SIG-M5 (cell line): Measurements from ENCODE around the gene DYRK2.
"Not testable (repeated sequence)": the region's sequence is repeated elsewhere in the genome, so short reads cannot be mapped to it uniquely, and the experiment has no call there.

ENCODE experiments used
- DNase-seq: peaks from one replicate; lab custom pipeline; 2025; lab: John Stamatoyannopoulos, UW

Gene DYRK2

DNA sequence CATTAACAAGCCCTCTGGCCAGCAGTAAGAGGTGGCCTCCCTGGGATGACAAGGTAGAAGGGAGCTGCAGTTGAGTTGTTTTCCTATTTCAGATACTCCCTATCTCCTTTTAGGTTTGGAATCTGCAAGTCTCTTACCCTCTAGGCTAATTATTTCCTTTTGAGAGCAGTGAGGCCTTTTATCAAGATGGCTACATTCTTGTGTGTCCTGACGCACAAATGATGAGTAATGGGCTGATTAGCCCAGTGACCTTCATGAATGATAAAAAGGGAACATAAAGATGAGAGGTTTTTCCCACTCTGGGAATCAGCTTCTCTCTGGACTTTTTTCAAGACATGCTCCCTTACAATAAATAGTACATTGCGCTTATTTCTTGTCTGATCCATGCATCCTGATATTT, 22.9 kb downstream of the DYRK2 start:
- no peak for DNase-seq

DNA sequence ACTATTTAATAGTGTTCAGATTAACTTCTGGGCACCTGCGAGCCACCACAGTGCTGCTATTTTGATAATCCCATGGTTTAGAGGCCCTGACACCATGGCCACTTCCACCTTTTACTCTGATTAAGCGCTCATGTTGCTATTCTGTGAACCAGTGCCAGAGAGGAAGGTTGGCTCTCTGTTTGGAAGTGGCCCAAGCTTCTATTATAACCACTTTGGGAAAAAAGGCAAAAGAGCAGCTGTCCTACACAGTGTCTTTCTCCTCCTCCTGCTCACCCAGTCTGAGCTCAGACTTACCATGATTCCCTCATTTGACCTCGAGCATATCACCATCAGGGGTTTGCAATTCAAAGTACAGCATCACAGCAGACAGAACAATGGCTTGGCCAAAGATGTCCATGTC, 23.3 kb downstream of the DYRK2 start:
- DNase-seq, result no peak

DNA sequence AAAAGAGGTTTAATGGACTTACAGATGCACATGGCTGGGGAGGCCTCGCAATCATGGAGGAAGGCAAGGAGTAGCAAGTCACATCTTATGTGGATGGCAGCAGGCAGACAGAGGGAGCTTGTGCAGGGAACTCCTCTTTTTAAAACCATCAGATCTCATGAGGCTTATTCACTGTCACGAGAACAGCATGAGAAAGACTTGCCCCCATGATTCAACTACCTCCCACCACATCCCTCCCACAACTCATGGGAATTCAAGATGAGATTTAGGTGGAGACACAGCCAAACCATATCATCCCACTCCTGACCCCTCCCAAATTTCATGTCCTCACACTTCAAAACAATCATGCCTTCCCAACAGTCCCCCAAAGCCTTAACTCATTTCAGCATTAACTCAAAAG, 24.0 kb downstream of the DYRK2 start:
- not testable (repeated sequence) for DNase-seq

DNA sequence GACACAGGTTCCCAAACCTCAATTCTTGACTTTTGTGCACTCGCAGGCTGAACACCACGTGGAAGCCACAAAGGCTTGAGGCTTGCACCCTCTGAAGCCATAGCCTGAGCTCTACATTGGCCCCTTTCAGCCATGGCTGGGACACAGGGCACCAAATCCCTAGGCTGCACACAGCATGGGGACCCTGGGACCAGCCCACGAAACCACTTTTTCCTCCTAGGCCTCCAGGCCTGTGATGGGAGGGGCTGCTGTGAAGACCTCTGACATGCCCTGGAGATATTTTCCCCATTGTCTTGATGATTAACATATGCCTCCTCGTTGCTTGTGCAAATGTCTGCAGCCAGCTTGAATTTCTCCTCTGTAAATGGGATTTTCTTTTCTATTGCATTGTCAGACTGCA, 25.0 kb downstream of the DYRK2 start:
- not testable (repeated sequence) for DNase-seq

DNA sequence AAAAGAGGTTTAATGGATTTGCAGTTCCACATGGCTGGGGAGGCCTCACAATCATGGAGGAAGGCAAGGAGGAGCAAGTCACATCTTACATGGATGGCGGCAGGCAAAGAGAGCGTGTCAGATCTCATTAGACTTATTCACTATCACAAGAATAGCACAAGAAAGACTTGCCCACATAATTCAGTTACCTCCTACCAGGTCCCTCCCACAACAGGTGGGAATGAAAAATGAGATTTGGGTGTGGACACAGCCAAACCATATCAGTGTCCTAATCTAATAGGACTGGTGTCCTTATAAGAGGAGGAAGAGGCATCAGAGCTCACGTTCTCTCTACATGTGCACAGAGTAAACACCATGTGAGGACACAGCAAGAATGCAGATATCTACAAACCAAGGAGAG, 25.9 kb downstream of the DYRK2 start:
- no peak for DNase-seq

DNA sequence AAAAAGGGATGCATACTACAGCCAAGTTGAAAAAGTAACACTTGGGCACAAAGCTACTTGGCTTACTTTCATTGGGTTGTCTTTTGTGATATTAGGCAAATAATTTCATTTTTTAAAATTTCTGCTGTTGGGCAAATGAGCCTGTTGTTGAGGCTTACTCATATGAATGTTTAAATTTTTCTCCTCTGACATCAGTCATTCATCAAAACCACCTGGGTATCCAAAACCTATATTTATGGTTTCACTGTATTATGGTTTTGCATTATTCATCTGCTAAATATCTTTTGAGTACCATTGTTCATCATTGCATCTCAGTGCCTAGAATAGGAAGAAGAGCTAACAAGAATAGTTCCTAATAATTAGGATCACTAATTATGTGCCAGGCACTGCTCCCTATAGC, 28.1 kb downstream of the DYRK2 start:
- DNase-seq, result no peak

DNA sequence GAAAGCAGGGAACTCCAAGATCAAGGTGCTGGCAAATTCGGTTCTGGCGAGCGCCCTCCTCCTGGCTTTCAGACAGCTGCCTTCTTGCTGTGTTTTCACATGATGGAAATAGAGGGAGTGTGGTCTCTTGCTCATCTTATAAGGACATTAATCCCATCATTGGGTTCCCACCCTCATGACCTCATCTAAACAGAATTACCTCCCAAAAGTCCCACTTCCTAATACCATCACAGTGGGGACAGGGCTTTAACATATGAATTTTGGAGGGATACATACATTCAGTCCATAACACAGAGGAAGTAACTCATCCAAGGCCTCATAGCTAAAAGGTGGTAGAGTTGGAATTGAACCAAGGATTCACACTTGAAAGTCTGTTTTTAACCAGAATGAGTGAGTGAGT, 28.6 kb downstream of the DYRK2 start:
- DNase-seq, result no peak

DNA sequence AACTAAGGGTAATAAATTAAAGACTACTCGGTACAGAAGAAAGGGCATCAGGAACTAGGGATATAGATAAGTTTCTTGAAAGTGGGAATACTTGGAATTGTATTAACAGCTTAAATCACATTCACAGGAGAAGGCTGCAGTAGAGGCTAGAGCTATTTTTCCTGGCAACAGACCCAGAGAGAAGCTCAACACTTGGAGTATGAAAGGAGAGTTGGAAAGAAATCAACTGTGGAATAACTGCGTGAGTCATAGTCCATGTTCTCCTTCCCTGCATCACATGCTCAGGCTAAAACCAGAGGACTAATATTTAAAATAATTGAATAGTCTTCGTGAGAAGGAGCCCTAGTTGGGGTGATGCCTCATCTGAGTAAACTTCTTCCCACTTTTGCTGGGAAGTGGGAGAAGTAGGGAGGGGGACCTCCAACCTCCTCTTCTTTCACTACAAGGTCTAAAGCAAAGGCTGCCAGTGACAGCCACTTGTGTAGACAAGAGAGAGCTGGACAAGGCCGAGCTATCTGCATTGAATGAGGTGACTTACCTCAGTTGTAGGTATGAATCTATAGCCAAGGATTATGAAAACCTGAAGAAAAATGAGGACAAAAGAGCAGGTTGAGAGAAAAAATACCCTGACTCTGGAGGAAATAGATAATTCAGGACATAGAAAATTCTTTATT, 32.7 kb downstream of the DYRK2 start:
- DNase-seq, result no peak

DNA sequence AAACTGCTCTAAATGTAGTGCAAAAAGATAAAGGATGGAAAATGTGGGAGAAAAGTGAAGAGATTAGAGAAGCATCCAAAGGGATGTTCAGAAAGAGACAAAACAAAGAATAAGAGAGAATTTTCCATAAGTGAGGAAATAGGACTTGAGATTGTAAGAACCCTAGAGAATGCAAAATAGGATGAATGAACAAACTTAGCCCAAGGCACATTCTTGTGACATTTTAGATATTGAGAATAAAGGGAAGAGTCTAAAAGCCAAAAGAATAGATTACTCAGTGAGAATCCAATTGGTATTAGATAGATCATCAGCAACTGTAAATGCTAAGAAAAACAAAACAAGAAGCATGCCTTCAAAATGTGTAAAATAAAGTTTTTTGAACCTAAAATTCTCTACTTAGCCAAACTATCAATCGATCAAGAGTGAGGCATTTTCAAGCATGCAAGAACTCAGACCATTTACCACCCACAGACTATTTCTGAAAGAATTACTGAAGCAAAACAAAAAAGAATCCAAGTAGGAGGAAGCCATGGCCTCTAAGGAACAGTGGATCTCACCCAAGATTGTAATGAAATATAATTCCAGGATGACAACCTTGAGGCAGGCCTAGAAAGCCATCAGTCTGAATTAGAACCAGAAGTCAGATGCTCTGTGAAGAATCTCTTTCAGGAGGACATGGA, 33.5 kb downstream of the DYRK2 start:
- no peak for DNase-seq

DNA sequence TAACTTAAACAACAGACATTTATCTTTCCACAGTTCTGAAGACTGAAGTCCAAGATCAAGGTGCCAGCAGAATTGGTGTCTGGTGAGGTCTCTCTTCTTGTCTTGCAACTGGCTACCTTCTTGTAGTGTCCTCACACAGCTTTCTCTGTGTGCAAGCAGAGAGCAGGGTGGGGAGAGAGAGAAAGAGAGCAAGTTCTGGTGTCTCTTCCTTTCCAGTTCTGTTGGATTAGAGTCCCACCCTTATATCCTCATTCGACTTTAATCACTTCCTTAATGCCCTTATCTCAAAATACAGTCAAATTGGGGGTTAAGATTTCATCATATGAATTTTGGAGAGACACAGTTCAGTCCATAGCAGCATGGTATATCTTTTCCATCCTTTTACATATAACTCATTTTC, 40.8 kb downstream of the DYRK2 start:
- no peak for DNase-seq

DNA sequence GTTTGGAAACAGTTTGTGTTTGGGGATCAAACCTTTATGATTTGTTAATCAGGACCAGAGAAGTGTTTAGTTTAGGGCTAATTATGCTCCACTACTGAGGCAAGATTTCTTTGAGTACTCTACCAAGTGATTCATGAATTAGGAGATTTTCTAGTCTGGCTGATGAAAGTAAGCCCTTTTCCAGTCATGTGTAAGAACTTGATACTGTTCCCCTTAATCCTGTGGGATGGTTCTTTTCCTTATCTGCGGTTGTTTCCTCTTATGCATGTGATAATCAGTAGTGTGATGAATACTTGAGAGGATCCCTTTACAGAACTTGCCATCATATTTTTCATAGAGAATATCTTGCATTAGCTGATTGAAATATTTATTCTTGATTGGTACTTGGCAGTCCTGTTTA, 42.1 kb downstream of the DYRK2 start:
- no peak for DNase-seq

DNA sequence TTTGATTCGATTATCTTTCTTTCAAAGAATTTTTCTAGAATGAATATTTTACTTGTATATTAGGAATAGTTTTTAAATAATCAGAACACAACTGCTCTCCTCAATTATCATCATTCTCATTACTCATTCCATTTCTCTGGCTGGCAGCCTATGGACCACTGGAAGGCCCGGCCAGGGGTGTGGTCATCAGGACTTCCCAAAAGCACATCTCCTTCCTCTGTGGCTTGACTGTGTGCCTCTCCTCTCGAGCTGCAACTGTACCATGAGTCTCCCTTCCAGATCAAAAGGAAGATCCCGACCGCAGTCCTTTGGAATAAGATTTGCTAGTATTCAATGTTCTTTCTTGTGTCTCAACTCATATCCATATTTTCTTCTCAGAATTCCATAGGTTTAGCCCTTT, 42.7 kb downstream of the DYRK2 start:
- no peak for DNase-seq

DNA sequence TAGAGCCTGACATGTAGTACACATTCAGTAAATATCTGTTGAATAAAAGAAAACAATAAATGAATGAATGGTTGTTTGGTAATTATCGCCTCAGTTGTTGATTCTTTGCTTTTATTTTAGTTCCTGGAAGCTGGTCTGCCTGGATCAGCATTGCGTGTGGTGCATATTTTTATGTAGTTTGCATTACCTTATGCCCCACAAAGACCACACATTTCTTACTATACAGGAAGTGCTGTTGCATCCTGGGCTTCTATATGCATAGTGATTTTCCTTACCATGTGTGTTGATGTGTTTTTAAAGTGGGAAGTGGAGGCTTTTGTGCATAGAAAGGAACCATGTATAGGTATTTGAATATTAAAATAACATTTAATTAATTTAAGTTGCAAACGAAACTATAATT, 43.6 kb downstream of the DYRK2 start:
- DNase-seq, result no peak

DNA sequence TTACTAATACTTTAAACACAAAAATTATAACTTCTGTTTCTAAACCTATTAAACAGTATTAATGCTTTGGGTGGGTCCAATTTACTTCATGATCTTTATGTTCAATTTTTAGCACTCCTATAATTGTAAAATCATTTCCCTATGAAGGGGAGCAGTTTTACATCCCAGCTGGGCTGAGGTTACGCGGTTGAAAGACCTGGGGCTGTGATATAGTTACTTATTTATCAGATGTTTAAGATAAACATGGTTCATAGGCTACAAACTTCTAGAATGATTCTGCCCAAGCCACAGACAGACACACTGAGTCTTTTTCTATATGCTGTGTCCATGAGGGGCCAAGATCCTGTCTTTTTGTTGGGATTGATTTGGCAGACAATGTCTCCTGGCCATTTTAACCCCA, 44.4 kb downstream of the DYRK2 start:
- DNase-seq, result no peak

DNA sequence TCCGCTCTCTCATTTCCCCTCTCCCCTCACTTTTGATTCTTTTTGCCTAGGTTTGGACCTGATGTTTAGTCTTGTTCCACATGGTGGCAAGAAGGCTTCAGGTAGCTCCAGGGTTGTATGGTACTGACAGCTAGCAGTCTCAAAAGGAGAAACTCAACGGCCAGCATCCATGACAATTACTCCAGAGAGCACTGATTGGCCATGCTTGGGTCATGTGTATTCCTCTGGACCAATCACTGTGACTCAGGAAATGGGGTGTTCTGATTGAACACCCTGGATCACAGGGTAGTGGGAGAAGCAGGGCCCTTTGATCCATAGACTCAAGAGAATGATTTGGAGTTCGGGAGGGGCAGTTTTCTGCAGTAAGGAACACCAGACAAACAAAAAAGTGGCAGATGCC, 45.3 kb downstream of the DYRK2 start:
- no peak for DNase-seq

DNA sequence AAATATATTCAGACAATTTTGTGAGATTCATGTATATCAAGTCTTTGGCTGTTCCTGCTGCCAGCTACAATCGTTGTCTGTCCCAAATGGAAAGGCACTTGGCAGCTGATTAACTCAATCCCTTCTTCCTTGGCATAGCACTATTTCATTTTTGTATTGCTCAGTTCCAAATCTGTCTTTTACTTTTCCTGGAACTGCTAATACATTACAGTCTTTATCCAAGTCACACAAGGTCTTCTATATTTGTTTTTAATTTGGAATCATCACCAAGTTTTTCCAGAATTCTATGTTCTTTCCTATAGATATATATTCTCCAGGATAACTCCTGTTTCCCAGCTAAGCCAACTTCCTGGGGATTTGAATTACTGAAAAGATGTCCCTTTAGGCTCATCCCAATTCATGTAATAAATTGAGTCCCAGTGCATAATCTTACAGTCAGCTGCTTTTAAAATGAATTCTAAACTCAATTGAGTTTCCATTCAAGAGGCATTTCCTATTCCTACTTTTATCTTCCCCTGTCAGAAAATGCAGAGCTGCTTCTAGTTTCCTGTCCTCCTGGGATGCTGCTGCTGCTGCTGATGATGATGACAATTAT, 45.9 kb downstream of the DYRK2 start:
- no peak for DNase-seq

DNA sequence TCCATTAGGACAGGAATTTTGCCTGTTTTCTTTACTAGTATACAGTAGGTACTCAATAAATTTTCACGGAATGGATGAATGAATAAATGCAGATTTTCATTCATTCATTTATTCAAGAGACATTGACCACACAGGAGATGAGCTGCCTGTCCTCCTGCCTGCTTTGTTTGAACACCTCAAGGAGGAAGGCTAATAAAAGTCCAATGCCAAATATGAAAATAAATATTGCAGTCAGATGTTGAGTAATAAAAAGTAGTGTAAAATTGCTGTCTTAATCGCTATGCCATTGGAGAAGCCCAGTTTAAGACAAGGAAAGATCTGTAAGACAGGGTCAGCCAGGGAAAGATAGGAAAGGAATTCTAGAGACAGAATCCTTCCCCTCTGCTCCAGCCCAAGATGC, 47.4 kb downstream of the DYRK2 start:
- no peak for DNase-seq

DNA sequence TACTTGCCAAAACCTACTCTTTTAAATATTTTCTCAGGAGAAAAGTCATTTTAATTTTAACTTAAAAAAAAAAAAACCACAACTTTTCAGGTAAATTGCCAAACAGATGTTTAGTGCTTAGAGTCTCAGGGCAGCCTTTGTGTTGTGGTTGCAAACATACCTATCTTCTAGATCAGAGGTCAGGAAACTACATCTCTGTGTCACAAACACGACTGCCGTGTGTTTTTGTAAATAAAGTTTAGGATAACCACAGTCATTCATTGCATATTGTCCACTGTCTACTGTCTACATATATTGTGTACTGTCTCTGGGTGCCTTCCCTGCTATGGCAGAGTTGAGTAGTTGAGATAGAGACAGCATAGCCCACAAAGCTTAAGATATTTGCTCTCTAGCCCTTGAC, 48.9 kb downstream of the DYRK2 start:
- DNase-seq, result no peak

DNA sequence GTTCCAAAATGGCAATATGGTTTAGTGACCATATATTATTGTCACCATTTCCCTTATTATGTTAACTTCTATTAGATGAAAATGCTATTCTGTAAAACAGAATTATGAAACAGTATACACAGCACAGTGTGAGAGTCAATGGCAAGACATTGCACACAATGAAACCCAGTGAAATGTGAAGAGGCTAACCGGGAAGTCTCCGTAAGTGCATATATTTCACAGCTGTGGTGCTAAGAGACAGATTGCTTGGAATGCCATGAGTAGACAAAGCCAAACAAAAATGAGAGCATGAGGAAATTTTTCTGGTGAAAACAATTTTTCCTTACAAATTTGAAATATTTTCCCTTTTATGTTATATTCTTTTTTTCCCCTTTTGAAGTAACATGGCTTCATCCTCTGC, 49.4 kb downstream of the DYRK2 start:
- DNase-seq, result no peak

DNA sequence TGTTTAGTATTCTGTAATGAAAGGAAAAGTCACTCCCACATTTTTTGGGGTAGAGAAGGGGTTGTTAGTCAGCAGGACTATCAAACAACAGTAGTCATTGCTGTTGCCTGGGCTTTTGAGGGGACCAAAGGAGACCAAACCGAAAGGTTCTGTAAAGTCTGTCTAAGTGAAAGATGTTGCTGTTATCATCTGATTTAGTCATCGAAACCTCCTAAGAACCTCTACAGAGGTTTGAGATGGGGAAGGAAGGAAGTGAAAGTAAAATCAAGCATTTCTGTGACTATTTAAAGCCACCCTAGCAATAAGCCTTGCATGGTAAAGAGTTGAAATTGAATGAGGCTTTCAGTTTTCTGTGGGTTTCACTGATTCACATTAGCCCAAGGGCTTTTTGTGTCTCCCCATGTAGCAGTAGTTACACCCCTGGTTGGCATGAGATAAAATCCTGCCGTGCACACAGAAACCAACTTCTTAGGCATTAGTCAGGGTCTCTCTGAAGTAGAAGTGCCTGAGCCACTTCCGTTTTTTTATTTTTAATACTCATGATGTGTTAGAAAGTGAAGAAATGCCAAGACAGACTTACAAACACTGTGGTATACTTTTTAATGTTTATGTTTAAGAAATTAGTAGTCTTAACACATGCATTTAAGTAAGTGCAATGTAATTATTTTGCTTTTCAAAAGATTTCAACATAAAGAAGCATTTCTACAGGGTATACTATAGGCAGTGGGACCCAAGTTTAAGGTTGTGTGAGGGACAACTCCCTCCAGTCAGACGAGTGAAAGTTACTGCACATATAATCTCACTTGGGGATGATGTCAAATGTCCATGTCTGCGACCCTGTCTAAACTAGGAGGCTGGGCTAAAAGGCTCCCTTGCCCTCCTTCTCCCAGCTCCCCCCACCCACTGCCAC, 50.4 kb downstream of the DYRK2 start:
- DNase-seq, result peak; percentile 60

DNA sequence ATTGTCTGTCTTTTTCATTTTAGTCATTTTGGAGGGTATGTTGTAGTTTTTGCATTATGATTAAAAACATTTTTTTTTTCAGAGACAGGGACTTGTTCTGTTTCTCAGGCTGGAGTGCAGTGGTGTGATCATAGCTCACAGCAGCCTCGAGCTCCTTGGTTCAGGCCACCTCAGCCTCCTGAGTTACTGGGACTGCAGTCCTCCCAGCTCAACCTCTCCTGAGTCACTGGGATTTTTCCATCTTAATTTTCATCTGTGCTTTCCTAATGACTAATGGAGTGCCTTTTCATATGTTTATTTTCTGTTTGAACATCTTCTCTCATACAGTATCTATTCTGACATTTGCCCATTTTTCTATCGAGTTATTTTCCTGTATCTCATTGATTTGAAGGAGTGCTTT, 52.6 kb downstream of the DYRK2 start:
- no peak for DNase-seq

DNA sequence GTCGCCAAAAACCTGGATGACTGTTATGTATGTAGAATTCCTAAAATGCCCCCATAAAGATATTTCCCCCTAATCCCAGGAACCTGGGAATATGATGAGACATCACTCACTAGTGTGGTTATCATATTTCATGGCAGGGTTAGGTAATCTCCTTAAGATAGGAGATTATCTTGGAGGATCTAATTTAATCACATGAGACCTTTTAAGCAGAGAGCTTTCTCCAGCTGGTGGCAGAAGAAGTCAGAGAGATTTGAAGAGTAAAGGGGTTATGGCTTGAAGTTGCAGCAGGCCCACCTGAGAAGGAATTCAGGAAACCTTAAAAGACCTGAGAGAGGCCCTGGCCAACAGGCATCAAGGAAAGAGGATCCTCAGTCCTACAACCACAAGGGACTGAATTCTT, 53.6 kb downstream of the DYRK2 start:
- DNase-seq, result no peak

DNA sequence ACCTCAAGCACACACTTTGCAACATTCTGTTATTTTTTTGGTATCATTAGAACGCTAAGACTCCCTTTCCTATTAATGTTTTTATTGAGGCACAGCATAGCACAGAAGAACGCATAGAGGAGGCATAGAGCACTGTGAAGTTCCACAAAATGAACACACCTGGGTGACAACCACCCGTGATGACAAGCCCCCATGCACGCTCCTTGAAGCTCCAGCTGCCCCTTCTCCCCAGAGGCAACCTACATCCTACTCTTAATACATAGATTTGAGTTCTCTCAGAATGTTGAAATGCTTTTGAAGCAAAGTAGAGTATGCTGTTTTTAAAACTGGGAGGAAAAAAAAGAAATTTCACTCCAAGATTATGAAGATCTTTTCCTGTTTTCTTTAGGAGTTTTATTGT, 55.5 kb downstream of the DYRK2 start:
- no peak for DNase-seq
